Transverse colon (tissue), 4 donors: Measurements from ENCODE around the gene CELA3B.
A peak's percentile ranks its signal among the peaks of the same experiment; 100 is the strongest.

Experiments
- CTCF ChIP-seq, 5 experiments: fragments of 200-600 bp in 3 of 5; fragments of 450-650 bp in 2 of 5; sonication (generic) in 3 of 5; IDR thresholded peaks; 1 replicate in 2 of 5; 2 replicates in 3 of 5; pipeline ENCODE4 v1.5.1; 2016 to 2017; ENCODE audit warnings: antibody characterized with exemption in 5 of 5, inconsistent platforms in 3 of 5, mild to moderate bottlenecking in 2 of 5, moderate library complexity in 1 of 5
- POLR2A ChIP-seq: fragments of 450-650 bp; IDR thresholded peaks from one replicate; pipeline ENCODE4 v1.6.1; 2016; ENCODE audit warnings: antibody characterized with exemption, mild to moderate bottlenecking, moderate library complexity
- POLR2AphosphoS5 ChIP-seq, 3 donors: sonication (generic); formaldehyde crosslinking; IDR thresholded peaks; one replicate each; pipeline ENCODE4 v1.6.1; 2016; ENCODE audit warnings: antibody characterized with exemption in 3 of 3

- TF ChIP-seq CTCF (IDR thresholded peaks at IDR 0.05) (peak in 1 of 5 experiments; percentile 8), POLR2AphosphoS5 (IDR thresholded peaks at IDR 0.05) (peak in 2 of 3 donors; percentile 32 to 46), POLR2A (peak; percentile 61)
Measured at GRCh38 chr1:21935891-21936365, 40.9 kb upstream of the CELA3B start.
